ENCODE measurements around the gene GALNT4. TPM values are rescaled to one million over a fixed set of nuclear protein-coding genes. Genes with fewer than 3 reads are reported as not detected.

GALNT4 gene
- polyA plus RNA-seq, 1 donor (not counting 4 experiments of a cell fraction or from before 2014, with no cell fraction given), result 3.4 TPM

GRCh38 chr12:89567691-89568239 is 43.2 kb upstream of the GALNT4 start:
- dilution Hi-C loops (cut with MboI; ENCODE audit: extremely low pct_ligation_motif_present, low sequenced_read_pairs), result no loop called here
- H2AFZ ChIP-seq (ENCODE audit: control insufficient read depth, low read length), result no peak overlapping the region
- H3K4me2 ChIP-seq (ENCODE audit: control insufficient read depth, extremely low read depth, insufficient read depth, low read depth, low read length), result peak overlapping the region; percentile 3
- H3K4me3 ChIP-seq (ENCODE audit: control insufficient read depth in 2 of 3, extremely low read depth in 1 of 3, insufficient read depth in 2 of 3, low read depth in 1 of 3, low read length in 3 of 3), result no peak overlapping the region
- no peaks in the 10 kb centered on the region for H4K20me1 ChIP-seq (ENCODE audit: control insufficient read depth, extremely low read depth, insufficient read depth, low read length)
- peaks cover 23% of the 10 kb centered on the region for H3K4me1 ChIP-seq (ENCODE audit: control insufficient read depth, extremely low read depth, insufficient read depth, low read length)
- no peak overlapping the region for H3K9ac ChIP-seq (ENCODE audit: control insufficient read depth, extremely low read depth, insufficient read depth, low read length)
- no peaks in the 10 kb centered on the region for H3K9me1 ChIP-seq (ENCODE audit: control insufficient read depth, extremely low read depth, insufficient read depth, low read length)
- no peak for DNase-seq (ENCODE audit: low read depth, low spot score)
- H3K36me3 ChIP-seq (ENCODE audit: control insufficient read depth in 2 of 2, extremely low read depth in 1 of 2, insufficient read depth in 2 of 2, low read length in 2 of 2), result no peaks in the 10 kb centered on the region
- H3K27ac ChIP-seq (ENCODE audit: control insufficient read depth, insufficient read depth, low read length), result no peak overlapping the region
- TF ChIP-seq EZH2 (IDR thresholded peaks at IDR 0.05; ENCODE audit: low read length) (no peak), CTCF (optimal IDR thresholded peaks at IDR 0.05 in 1 of 3, IDR thresholded peaks at IDR 0.05 in 1 of 3, conservative IDR thresholded peaks at IDR 0.05 in 1 of 3; ENCODE audit: extremely low read depth in 1 of 3, insufficient read depth in 2 of 3, low read length in 3 of 3) (no peak)
- FAIRE-seq, result no peak
- no peaks in the 10 kb centered on the region for H3K9me3 ChIP-seq (ENCODE audit: control insufficient read depth, low read depth, low read length)
- no peaks in the 10 kb centered on the region for H3K79me2 ChIP-seq (ENCODE audit: control insufficient read depth, insufficient read depth, low read length)
- no peaks in the 10 kb centered on the region for H3K27me3 ChIP-seq (ENCODE audit: control insufficient read depth, extremely low read depth, insufficient read depth, low read length)

GRCh38 chr12:89566615-89567014 is 42.0 kb upstream of the GALNT4 start:
- dilution Hi-C loops (cut with MboI; ENCODE audit: extremely low pct_ligation_motif_present, low sequenced_read_pairs), result no loop called here

More at GRCh38 chr12:89566615-89567014, 42.0 kb upstream of the GALNT4 start:
- no peaks in the 10 kb centered on the region for H3K9me3 ChIP-seq (ENCODE audit: control insufficient read depth, low read depth, low read length)
- no peak overlapping the region for H2AFZ ChIP-seq (ENCODE audit: control insufficient read depth, low read length)
- H3K27me3 ChIP-seq (ENCODE audit: control insufficient read depth, extremely low read depth, insufficient read depth, low read length), result no peaks in the 10 kb centered on the region
- H3K4me1 ChIP-seq (ENCODE audit: control insufficient read depth, extremely low read depth, insufficient read depth, low read length), result peaks cover 18% of the 10 kb centered on the region
- no peaks in the 10 kb centered on the region for H4K20me1 ChIP-seq (ENCODE audit: control insufficient read depth, extremely low read depth, insufficient read depth, low read length)
- H3K4me3 ChIP-seq (ENCODE audit: control insufficient read depth in 2 of 3, extremely low read depth in 1 of 3, insufficient read depth in 2 of 3, low read depth in 1 of 3, low read length in 3 of 3), result no peak overlapping the region
- H3K27ac ChIP-seq (ENCODE audit: control insufficient read depth, insufficient read depth, low read length), result no peak overlapping the region
- no peak for TF ChIP-seq EZH2 (IDR thresholded peaks at IDR 0.05; ENCODE audit: low read length)
- no peak for TF ChIP-seq CTCF (optimal IDR thresholded peaks at IDR 0.05 in 1 of 3, IDR thresholded peaks at IDR 0.05 in 1 of 3, conservative IDR thresholded peaks at IDR 0.05 in 1 of 3; ENCODE audit: extremely low read depth in 1 of 3, insufficient read depth in 2 of 3, low read length in 3 of 3)
- DNase-seq (ENCODE audit: low read depth, low spot score) (peak; percentile 15), FAIRE-seq (peak; percentile 34)
- no peak overlapping the region for H3K9ac ChIP-seq (ENCODE audit: control insufficient read depth, extremely low read depth, insufficient read depth, low read length)
- no peaks in the 10 kb centered on the region for H3K79me2 ChIP-seq (ENCODE audit: control insufficient read depth, insufficient read depth, low read length)
- no peaks in the 10 kb centered on the region for H3K9me1 ChIP-seq (ENCODE audit: control insufficient read depth, extremely low read depth, insufficient read depth, low read length)
- no peaks in the 10 kb centered on the region for H3K36me3 ChIP-seq (ENCODE audit: control insufficient read depth in 2 of 2, extremely low read depth in 1 of 2, insufficient read depth in 2 of 2, low read length in 2 of 2)
- H3K4me2 ChIP-seq (ENCODE audit: control insufficient read depth, extremely low read depth, insufficient read depth, low read depth, low read length), result no peak overlapping the region
